K562 (cell line): ENCODE results near the gene EGLN1. TPM values are rescaled to one million over a fixed set of nuclear protein-coding genes. Genes with fewer than 3 reads are reported as not detected.

Experiments used
- ATAC-seq: fragments of 200-7000 bp; cut with Tn5 transposase; 3 replicates; pipeline ENCODE4 v1.9.1; 2020; ENCODE audit warnings: moderate library complexity
- BruUV-seq: library from RNA; stranded (reverse); fragments of 400-500 nt; replicated peaks from 2 replicates; lab custom pipeline; 2021; lab: Mats Ljungman, UMichigan
- CTCF ChIA-PET: fragments of 300-600 bp; formaldehyde crosslinking; extraction: SDS; loops from one replicate; lab custom pipeline; 2021; ENCODE audit warnings: low intra/inter-chr PET ratio; lab: Yijun Ruan, JAX
- POLR2A ChIA-PET: fragments of 300-600, 350-650 bp; sonication (Branson Sonifier 250); formaldehyde crosslinking; extraction: SDS; loops from one replicate; lab custom pipeline; 2021; ENCODE audit warnings: antibody characterized with exemption, inconsistent platforms; lab: Yijun Ruan, JAX
- DNase-seq, 4 experiments: peaks; one replicate each; pipeline versions ENCODE4 v3.0.0 to v3.0.0-alpha.2; 2011 to 2018; ENCODE audit warnings: low spot score in 3 of 4, mixed read lengths in 3 of 4; ENCODE audit errors: extremely low read depth in 1 of 4
- FAIRE-seq: peaks from 2 replicates; lab custom pipeline; 2011; peaks lifted over from hg19 to GRCh38; lab: Jason Lieb, UNC
- H2AFZ ChIP-seq: 2 replicates; pipeline ENCODE4 v1.6.0; 2011; ENCODE audit warnings: low read depth, low read length, control low read depth, inconsistent platforms
- H3K27ac ChIP-seq: fragments of 200-600 bp; 3 replicates; pipeline ENCODE4 v1.8.0; 2011; ENCODE audit warnings: low read depth, mild to moderate bottlenecking, control low read depth, inconsistent platforms, low read length, moderate library complexity, mixed read lengths; ENCODE audit errors: extremely low read depth
- H3K27me3 ChIP-seq, 2 experiments: fragments of 300-600 bp in 1 of 2; 2 replicates in 1 of 2; 3 replicates in 1 of 2; pipeline versions ENCODE4 v1.6.0 to v1.8.0; 2011; ENCODE audit warnings: inconsistent platforms in 2 of 2, low read length in 2 of 2, mild to moderate bottlenecking in 1 of 2, mixed read lengths in 1 of 2, moderate library complexity in 1 of 2; ENCODE audit not compliant: control insufficient read depth in 2 of 2, insufficient read depth in 2 of 2
- H3K36me3 ChIP-seq: fragments of 300-600 bp; 3 replicates; pipeline ENCODE4 v1.8.0; 2011; ENCODE audit warnings: mild to moderate bottlenecking, low read length, inconsistent platforms; ENCODE audit not compliant: control insufficient read depth, insufficient read depth
- H3K4me1 ChIP-seq, 2 experiments: fragments of 200-600 bp in 1 of 2; replicated peaks in 1 of 2; 2 replicates in 1 of 2; 3 replicates in 1 of 2; pipeline versions ENCODE4 v1.5.1 to v1.8.0; 2011; ENCODE audit warnings: inconsistent platforms in 2 of 2, low read length in 2 of 2, mild to moderate bottlenecking in 1 of 2, mixed read lengths in 1 of 2, moderate library complexity in 1 of 2; ENCODE audit not compliant: control insufficient read depth in 2 of 2, insufficient read depth in 2 of 2
- H3K4me2 ChIP-seq: 2 replicates; pipeline ENCODE4 v1.6.1; 2011; ENCODE audit warnings: low read length, control low read depth, inconsistent platforms, mixed read lengths; ENCODE audit not compliant: insufficient read depth
- H3K4me3 ChIP-seq: fragments of 200-600 bp; sonication (generic), shearing (Covaris generic); 2 replicates; pipeline ENCODE4 v1.5.1; 2016; ENCODE audit warnings: control low read depth, inconsistent platforms
- H3K79me2 ChIP-seq: fragments of 200-600 bp; 3 replicates; pipeline ENCODE4 v1.8.0; 2011; ENCODE audit warnings: low read length, inconsistent platforms; ENCODE audit not compliant: control insufficient read depth, insufficient read depth
- H3K9ac ChIP-seq, 2 experiments: 2 replicates each; pipeline versions ENCODE4 v1.6.0 to v1.6.1; 2011; ENCODE audit warnings: low read depth in 2 of 2, low read length in 2 of 2, control low read depth in 1 of 2, inconsistent platforms in 1 of 2, mild to moderate bottlenecking in 1 of 2, mixed read lengths in 1 of 2; ENCODE audit not compliant: insufficient read depth in 1 of 2
- H3K9me1 ChIP-seq: one replicate; pipeline ENCODE4 v1.6.0; 2011; ENCODE audit warnings: inconsistent platforms, mild to moderate bottlenecking, low read length, moderate library complexity; ENCODE audit not compliant: control insufficient read depth, insufficient read depth
- H3K9me3 ChIP-seq: replicated peaks from 2 replicates; pipeline ENCODE4 v1.5.1; 2011; ENCODE audit warnings: low read depth, low read length, inconsistent platforms; ENCODE audit not compliant: control insufficient read depth, insufficient read depth
- H4K20me1 ChIP-seq: replicated peaks from 2 replicates; pipeline ENCODE4 v1.6.1; 2011; ENCODE audit warnings: low read length, inconsistent platforms, mixed read lengths; ENCODE audit not compliant: control insufficient read depth, insufficient read depth
- ARID1B ChIP-seq: fragments of 450-650 bp; IDR thresholded peaks from 2 replicates; pipeline ENCODE4 v1.6.1; 2016; ENCODE audit warnings: antibody characterized with exemption, mild to moderate bottlenecking, inconsistent platforms
- CREBBP ChIP-seq: IDR thresholded peaks from one replicate; pipeline ENCODE4 v1.6.1; 2012; ENCODE audit warnings: low read depth, mild to moderate bottlenecking, control low read depth, inconsistent platforms, low read length
- FOXJ2 ChIP-seq: fragments of 200-800 bp; sonication (Bioruptor generic); IDR thresholded peaks from 2 replicates; pipeline ENCODE4 v1.6.1; 2016; ENCODE audit warnings: missing genetic modification characterization, missing compliant biosample characterization
- HLTF ChIP-seq: fragments of 450-650 bp; IDR thresholded peaks from 2 replicates; pipeline ENCODE4 v1.6.1; 2016
- MTA1 ChIP-seq: fragments of 450-650 bp; IDR thresholded peaks from 2 replicates; pipeline ENCODE4 v1.6.1; 2017; ENCODE audit warnings: borderline replicate concordance
- NFIC ChIP-seq: fragments of 450-650 bp; IDR thresholded peaks from 2 replicates; pipeline ENCODE4 v1.6.1; 2017; ENCODE audit warnings: mild to moderate bottlenecking, inconsistent platforms
- ZFP1 ChIP-seq: fragments of 450-650 bp; formaldehyde crosslinking; IDR thresholded peaks from 2 replicates; pipeline ENCODE4 v1.4.0; 2020; ENCODE audit warnings: mild to moderate bottlenecking, mixed read lengths
- ZNF140 ChIP-seq: fragments of 250-450 bp; sonication (Bioruptor Pico); IDR thresholded peaks from 2 replicates; pipeline ENCODE4 v1.8.0; 2021; ENCODE audit warnings: moderate library complexity, mild to moderate bottlenecking, inconsistent platforms
- ZNF146 ChIP-seq: IDR thresholded peaks from one replicate; pipeline ENCODE4 v1.6.1; 2018; ENCODE audit warnings: missing compliant biosample characterization; ENCODE audit not compliant: unreplicated experiment
- ZNF507 ChIP-seq: conservative IDR thresholded peaks from 2 replicates; pipeline ENCODE4 v1.6.1; 2017; ENCODE audit warnings: missing genetic modification characterization, missing compliant biosample characterization
- ZNF76 ChIP-seq: fragments of 250-450 bp; sonication (Bioruptor Pico); IDR thresholded peaks from 2 replicates; pipeline ENCODE4 v1.4.0; 2020; ENCODE audit warnings: mild to moderate bottlenecking, moderate library complexity, borderline replicate concordance
- WGBS: fragments of 100-300 bp; shearing (Covaris generic); methylation state at CpG from one replicate; pipeline ENCODE4 v1.1.6; 2016; ENCODE audit warnings: low coverage, mixed read lengths; ENCODE audit not compliant: insufficient coverage; ENCODE audit errors: missing lambda C conversion rate; 5-methylcytosine and 5-hydroxymethylcytosine counted together
- in situ Hi-C: fragments of 300-500 bp; cut with MboI; formaldehyde crosslinking; loops from 4 replicates; pipeline ENCODE4 v1.15.0; 2018; ENCODE audit warnings: inconsistent platforms, mixed read lengths
- intact Hi-C: fragments of 100-400 bp; cut with micrococcal nuclease; formaldehyde crosslinking; loops from 2 replicates; pipeline ENCODE4 v1.14.2; 2022
- polyA plus RNA-seq, 8 experiments: library from polyadenylated mRNA; depleted of rRNA in 4 of 8; stranded (reverse) in 5 of 8; unstranded in 3 of 8; fragments of >200 nt; fragmentation: Nextera tagmentation in 2 of 8; fragmentation: Illumina TruSeq in 1 of 8; extraction: Ambion mirVana in 2 of 8; extraction: Trizol in 1 of 8; gene quantifications; 2 replicates each; pipeline versions ENCODE4 v1.2.1 to v1.2.3, GENCODE V29; 2011 to 2014; ENCODE audit warnings: inconsistent platforms in 1 of 8, missing spikeins in 1 of 8
- total RNA-seq, 7 experiments: library from RNA; depleted of rRNA in 6 of 7; stranded (reverse); fragments of >200 nt in 6 of 7; fragmentation: Illumina TruSeq in 2 of 7; extraction: Trizol in 2 of 7; gene quantifications; 2 replicates each; pipeline versions ENCODE4 v1.2.1 to v1.2.3, GENCODE V29; 2011 to 2021; ENCODE audit warnings: low replicate concordance in 1 of 7
- TF ChIP-seq, protein P1 (sequence below): sonication (generic); formaldehyde crosslinking; IDR thresholded peaks from 2 replicates; pipeline ENCODE4 v1.8.1; 2022; ENCODE audit warnings: missing genetic modification reagents
- TF ChIP-seq, protein P2 (sequence below): fragments of 450-650 bp; IDR thresholded peaks from 2 replicates; pipeline ENCODE4 v1.6.1; 2016; ENCODE audit warnings: borderline replicate concordance
- TF ChIP-seq, protein P3 (sequence below): fragments of 250-450 bp; sonication (Bioruptor Pico); IDR thresholded peaks from 2 replicates; pipeline ENCODE4 v1.5.0; 2021

EGLN1 gene
- total and polyA plus RNA-seq, 9 of the 15 experiments (the other 6 are each of a cell fraction or from before 2014, with no cell fraction given), result 5.2 to 54.3 (median 24.6) TPM

DNA sequence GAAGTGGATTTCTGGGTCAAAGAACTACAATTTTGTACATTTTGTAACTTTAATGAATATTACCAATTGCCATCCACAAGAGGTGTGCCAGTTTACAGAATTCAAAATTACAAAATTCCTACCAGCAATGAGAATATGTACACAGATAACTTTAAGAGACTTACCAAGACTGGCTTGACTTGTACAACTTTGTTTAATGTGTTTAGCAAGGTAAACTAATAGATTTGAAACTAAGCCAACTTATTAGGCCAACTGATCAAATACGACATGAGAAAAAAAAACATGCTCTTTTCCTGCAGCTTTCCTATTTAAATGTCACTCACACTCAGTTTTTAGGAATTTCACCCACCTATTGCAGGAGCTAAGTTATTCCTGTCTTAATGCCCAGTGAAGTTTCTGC, 95.8 kb downstream of the EGLN1 start:
- Histone ChIP-seq H3K9me3 (no peaks in the 10 kb centered on the region), H3K27me3 (peaks cover 5 to 6% of the 10 kb centered on the region in 2 experiments; a peak in 3 of 5 replicates), H2AFZ (no peak overlapping the region), H3K27ac (no peak overlapping the region), H3K4me2 (no peak overlapping the region), H3K79me2 (no peaks in the 10 kb centered on the region), H3K9ac (no peak overlapping the region), H3K4me1 (no peaks in the 10 kb centered on the region; a peak in 1 of 5 replicates), H3K4me3 (no peak overlapping the region), H3K9me1 (no peaks in the 10 kb centered on the region), H4K20me1 (no peaks in the 10 kb centered on the region), H3K36me3 (no peaks in the 10 kb centered on the region)
- 0% methylated on average over 1 of the region's 1 CpG for WGBS
- TF ChIP-seq, protein P1, sequence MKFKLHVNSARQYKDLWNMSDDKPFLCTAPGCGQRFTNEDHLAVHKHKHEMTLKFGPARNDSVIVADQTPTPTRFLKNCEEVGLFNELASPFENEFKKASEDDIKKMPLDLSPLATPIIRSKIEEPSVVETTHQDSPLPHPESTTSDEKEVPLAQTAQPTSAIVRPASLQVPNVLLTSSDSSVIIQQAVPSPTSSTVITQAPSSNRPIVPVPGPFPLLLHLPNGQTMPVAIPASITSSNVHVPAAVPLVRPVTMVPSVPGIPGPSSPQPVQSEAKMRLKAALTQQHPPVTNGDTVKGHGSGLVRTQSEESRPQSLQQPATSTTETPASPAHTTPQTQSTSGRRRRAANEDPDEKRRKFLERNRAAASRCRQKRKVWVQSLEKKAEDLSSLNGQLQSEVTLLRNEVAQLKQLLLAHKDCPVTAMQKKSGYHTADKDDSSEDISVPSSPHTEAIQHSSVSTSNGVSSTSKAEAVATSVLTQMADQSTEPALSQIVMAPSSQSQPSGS (CRISPR knock-in tag), result no peak
- TF ChIP-seq, protein P2, sequence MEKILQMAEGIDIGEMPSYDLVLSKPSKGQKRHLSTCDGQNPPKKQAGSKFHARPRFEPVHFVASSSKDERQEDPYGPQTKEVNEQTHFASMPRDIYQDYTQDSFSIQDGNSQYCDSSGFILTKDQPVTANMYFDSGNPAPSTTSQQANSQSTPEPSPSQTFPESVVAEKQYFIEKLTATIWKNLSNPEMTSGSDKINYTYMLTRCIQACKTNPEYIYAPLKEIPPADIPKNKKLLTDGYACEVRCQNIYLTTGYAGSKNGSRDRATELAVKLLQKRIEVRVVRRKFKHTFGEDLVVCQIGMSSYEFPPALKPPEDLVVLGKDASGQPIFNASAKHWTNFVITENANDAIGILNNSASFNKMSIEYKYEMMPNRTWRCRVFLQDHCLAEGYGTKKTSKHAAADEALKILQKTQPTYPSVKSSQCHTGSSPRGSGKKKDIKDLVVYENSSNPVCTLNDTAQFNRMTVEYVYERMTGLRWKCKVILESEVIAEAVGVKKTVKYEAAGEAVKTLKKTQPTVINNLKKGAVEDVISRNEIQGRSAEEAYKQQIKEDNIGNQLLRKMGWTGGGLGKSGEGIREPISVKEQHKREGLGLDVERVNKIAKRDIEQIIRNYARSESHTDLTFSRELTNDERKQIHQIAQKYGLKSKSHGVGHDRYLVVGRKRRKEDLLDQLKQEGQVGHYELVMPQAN, result no peak
- TF ChIP-seq ZNF146, result no peak
- TF ChIP-seq HLTF, result no peak
- TF ChIP-seq CREBBP, result no peak
- TF ChIP-seq ZNF76 (CRISPR knock-in tag), result no peak
- no peak for TF ChIP-seq ZFP1 (CRISPR knock-in tag)
- no peak for TF ChIP-seq ZNF140 (CRISPR knock-in tag)
- no peak for TF ChIP-seq MTA1
- TF ChIP-seq, protein P3, sequence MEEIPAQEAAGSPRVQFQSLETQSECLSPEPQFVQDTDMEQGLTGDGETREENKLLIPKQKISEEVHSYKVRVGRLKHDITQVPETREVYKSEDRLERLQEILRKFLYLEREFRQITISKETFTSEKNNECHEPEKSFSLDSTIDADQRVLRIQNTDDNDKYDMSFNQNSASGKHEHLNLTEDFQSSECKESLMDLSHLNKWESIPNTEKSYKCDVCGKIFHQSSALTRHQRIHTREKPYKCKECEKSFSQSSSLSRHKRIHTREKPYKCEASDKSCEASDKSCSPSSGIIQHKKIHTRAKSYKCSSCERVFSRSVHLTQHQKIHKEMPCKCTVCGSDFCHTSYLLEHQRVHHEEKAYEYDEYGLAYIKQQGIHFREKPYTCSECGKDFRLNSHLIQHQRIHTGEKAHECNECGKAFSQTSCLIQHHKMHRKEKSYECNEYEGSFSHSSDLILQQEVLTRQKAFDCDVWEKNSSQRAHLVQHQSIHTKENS (CRISPR knock-in tag), result no peak
- TF ChIP-seq ARID1B, result no peak
- TF ChIP-seq FOXJ2 (tag), result no peak
- no peak for TF ChIP-seq NFIC
- TF ChIP-seq ZNF507 (tag), result no peak
- in situ Hi-C loops, result no loop called here
- intact Hi-C loops, result no loop called here
- no peak for FAIRE-seq
- no peak for DNase-seq
- CTCF ChIA-PET, result no interaction called here
- BruUV-seq, result no TSS peak
- no peak for ATAC-seq
- POLR2A ChIA-PET, result interaction anchor here (0.7 kb wide), 2 partner anchors 60 to 527 kb away, joined by 3 to 4 read pairs; no protein-coding TSS in a partner anchor
